Measurements from ENCODE around the gene CCL20. TPM values are rescaled to one million over a fixed set of nuclear protein-coding genes. Genes with fewer than 3 reads are reported as not detected.

The CCL20 gene
- total RNA-seq, 1 donor from 2014 or later: 1.7 TPM

DNA sequence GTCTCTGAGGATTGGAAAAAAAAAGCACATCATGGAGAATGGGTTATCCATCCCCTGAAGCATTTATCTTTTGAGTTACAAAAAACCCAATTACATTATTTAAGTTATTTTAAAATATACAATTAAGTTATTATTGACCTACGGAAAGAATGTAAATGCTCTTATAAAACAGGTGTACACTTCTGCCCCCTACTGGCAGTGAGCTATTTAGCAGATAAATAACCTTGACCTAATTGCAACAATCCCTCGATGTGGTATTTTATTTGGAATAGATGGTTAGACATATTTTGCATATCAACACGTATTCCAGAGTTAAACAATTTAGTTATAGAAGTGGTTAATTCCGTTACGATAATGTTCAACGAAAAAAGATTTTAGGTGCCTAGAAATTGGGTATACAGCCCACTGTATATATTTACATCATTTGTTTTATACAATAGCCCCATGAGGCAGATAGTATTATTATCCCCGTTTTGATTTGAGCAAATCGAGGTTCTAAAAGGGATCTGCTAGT, 48.6 kb downstream of the CCL20 start:
- peaks cover 10% of the 10 kb centered on the region for H3K27me3 Mint-ChIP-seq
- H3K36me3 Mint-ChIP-seq: no peaks in the 10 kb centered on the region
- DNase-seq (ENCODE audit: extremely low spot score, unreplicated experiment): no peak
- no peaks in the 10 kb centered on the region for H3K4me1 Mint-ChIP-seq (ENCODE audit: unreplicated experiment)
- H3K4me3 Mint-ChIP-seq: no peak overlapping the region
- no peaks in the 10 kb centered on the region for H3K9me3 Mint-ChIP-seq
- TF ChIP-seq, protein P1, sequence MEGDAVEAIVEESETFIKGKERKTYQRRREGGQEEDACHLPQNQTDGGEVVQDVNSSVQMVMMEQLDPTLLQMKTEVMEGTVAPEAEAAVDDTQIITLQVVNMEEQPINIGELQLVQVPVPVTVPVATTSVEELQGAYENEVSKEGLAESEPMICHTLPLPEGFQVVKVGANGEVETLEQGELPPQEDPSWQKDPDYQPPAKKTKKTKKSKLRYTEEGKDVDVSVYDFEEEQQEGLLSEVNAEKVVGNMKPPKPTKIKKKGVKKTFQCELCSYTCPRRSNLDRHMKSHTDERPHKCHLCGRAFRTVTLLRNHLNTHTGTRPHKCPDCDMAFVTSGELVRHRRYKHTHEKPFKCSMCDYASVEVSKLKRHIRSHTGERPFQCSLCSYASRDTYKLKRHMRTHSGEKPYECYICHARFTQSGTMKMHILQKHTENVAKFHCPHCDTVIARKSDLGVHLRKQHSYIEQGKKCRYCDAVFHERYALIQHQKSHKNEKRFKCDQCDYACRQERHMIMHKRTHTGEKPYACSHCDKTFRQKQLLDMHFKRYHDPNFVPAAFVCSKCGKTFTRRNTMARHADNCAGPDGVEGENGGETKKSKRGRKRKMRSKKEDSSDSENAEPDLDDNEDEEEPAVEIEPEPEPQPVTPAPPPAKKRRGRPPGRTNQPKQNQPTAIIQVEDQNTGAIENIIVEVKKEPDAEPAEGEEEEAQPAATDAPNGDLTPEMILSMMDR (conservative IDR thresholded peaks at IDR 0.05): peak; percentile 88
- no peak overlapping the region for H3K27ac Mint-ChIP-seq

DNA sequence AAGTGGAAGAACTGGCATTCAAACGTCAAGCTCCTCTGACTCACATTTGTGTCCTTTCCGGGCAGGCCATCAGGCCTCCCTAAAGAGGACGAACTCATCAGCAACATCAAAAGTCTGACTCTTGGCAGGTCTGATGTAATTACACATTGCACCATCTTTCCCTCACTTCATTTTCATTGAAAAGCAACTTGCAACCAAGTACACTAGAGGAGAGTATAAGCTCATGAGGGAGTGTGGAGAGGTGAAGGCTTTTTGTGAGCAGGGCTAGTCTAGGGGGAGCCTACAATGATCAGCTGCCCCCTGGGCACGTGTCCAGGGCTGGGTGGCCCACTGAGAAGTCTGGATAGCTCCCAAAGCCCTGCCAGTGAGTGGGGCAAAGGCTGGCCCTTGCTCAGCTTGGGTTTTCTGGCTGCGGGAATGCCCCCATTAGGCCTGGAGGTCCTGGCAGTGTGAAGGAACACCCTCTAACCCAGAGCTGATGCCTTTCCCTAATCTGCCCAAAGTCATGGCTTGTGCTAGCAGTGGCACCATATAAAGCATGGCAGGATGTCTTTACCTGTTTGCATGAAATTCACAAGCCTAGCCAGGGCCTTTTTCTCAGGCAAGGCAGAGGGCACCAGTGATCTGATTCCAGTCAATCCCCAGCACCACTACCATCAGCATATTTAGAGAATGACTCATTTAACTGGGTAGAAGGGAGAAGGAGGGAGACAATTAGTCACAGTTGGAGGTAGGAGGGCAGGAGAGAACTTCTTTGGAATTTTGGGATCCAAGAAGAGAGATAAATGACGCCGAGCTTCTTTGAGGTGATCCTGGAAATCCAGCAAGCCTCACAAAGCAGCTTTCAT, 49.3 kb downstream of the CCL20 start:
- Mint-ChIP-seq H3K27me3 (peaks cover 11% of the 10 kb centered on the region), H3K4me3 (no peak overlapping the region), H3K9me3 (no peaks in the 10 kb centered on the region), H3K4me1 (ENCODE audit: unreplicated experiment) (no peaks in the 10 kb centered on the region), H3K36me3 (no peaks in the 10 kb centered on the region), H3K27ac (no peak overlapping the region)
- TF ChIP-seq, protein P1 (conservative IDR thresholded peaks at IDR 0.05): no peak
- no peak for DNase-seq (ENCODE audit: extremely low spot score, unreplicated experiment)

DNA sequence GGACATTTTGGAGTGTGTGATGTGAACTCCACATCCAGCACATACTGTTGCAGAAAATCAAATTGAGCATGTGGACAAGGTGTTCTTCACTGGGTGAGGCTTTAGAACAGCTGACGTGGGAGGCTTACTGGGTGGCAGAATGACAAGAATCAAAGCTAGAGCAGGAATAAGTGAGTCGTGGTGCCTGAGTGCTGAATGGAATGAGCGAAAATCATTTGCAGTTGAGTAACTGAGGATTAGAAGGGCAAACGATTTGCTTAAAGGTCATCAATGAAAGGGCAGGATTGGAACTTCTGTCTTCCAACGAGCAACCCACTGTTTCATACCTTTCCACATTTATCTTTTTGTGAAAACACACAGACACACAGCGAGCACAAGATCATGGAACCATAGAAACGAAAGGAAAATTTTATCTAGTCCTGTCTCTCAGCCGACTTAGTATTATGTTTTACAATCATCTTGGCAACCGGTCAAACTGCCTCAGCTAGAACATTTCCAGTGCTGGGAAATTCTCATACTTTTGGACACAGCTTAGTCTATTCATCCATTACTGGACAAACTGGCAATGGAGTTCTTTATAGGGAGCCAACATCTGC, 50.6 kb downstream of the CCL20 start:
- no peaks in the 10 kb centered on the region for H3K9me3 Mint-ChIP-seq
- no peak overlapping the region for H3K27ac Mint-ChIP-seq
- no peaks in the 10 kb centered on the region for H3K4me1 Mint-ChIP-seq (ENCODE audit: unreplicated experiment)
- H3K27me3 Mint-ChIP-seq: peaks cover 13% of the 10 kb centered on the region
- H3K36me3 Mint-ChIP-seq: no peaks in the 10 kb centered on the region
- H3K4me3 Mint-ChIP-seq: no peak overlapping the region
- TF ChIP-seq, protein P1 (conservative IDR thresholded peaks at IDR 0.05): no peak
- DNase-seq (ENCODE audit: extremely low spot score, unreplicated experiment): no peak

DNA sequence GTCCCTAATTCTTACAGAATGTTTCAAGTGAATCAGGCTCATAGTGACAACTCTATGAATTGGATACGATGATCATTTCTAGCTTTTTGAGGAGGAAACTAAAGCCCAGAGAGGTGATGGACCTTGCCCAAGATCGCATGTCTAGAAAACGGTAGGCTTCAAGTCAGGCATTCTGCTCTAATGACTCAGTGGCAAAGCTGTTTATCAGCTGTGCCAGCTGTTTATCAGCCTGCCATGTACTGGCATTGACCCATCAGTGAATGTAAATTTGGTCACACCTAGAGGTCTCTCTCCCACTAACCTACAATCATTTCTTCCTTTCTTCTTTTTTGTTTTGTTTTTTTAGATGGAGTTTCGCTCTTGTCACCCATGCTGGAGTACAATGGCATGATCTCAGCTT, 51.6 kb downstream of the CCL20 start:
- H3K27ac Mint-ChIP-seq: no peak overlapping the region

More for the DNA sequence above, 51.6 kb downstream of the CCL20 start:
- no peak overlapping the region for H3K4me3 Mint-ChIP-seq
- H3K4me1 Mint-ChIP-seq (ENCODE audit: unreplicated experiment): no peaks in the 10 kb centered on the region
- no peaks in the 10 kb centered on the region for H3K36me3 Mint-ChIP-seq
- H3K9me3 Mint-ChIP-seq: no peaks in the 10 kb centered on the region
- peaks cover 21% of the 10 kb centered on the region for H3K27me3 Mint-ChIP-seq
- no peak for DNase-seq (ENCODE audit: extremely low spot score, unreplicated experiment)
- TF ChIP-seq, protein P1 (conservative IDR thresholded peaks at IDR 0.05): no peak

Other genes with a start within 250 kb of the CCL20 start
- not detected in 2 replicates for gene SCYGR2, start 214.9 kb upstream of the CCL20 start, total RNA-seq (ENCODE audit: low replicate concordance)
- not detected in 2 replicates for gene SCYGR3, start 199.0 kb upstream of the CCL20 start, total RNA-seq (ENCODE audit: low replicate concordance)
- not detected in 2 replicates for gene SCYGR4, start 196.3 kb upstream of the CCL20 start, total RNA-seq (ENCODE audit: low replicate concordance)
- not detected in 2 replicates for gene SCYGR5, start 147.0 kb upstream of the CCL20 start, total RNA-seq (ENCODE audit: low replicate concordance)
- 6.4 and 20.5 TPM in 2 replicates for gene SLC19A3, start 95.8 kb upstream of the CCL20 start, total RNA-seq (ENCODE audit: low replicate concordance)
- gene SCYGR6, start 89.1 kb upstream of the CCL20 start, total RNA-seq (ENCODE audit: low replicate concordance): not detected in 2 replicates
- not detected in 2 replicates for gene SCYGR7, start 85.5 kb upstream of the CCL20 start, total RNA-seq (ENCODE audit: low replicate concordance)
- gene SCYGR8, start 67.9 kb upstream of the CCL20 start, total RNA-seq (ENCODE audit: low replicate concordance): not detected in 2 replicates
- 0.80 TPM in 1 of 2 replicates, not detected in the other for gene DAW1, start 57.8 kb downstream of the CCL20 start, total RNA-seq (ENCODE audit: low replicate concordance)

Measured in type B pancreatic cell (in vitro differentiated cells).